Liver (tissue), 3 donors: ENCODE results near the gene CHPF2.

Source experiments
- EGR1 ChIP-seq, 2 donors: IDR thresholded peaks; 2 replicates each; pipeline ENCODE4 v1.6.1; 2016 to 2018; ENCODE audit warnings: antibody characterized with exemption in 2 of 2, low read depth in 2 of 2
- GABPA ChIP-seq, 2 donors: IDR thresholded peaks in 1 of 2; conservative IDR thresholded peaks in 1 of 2; 2 replicates each; pipeline ENCODE4 v1.6.1; 2016; ENCODE audit warnings: antibody characterized with exemption in 2 of 2, mild to moderate bottlenecking in 1 of 2, moderate library complexity in 1 of 2
- JUND ChIP-seq, 2 donors: IDR thresholded peaks; 2 replicates each; pipeline ENCODE4 v1.6.1; 2016; ENCODE audit warnings: antibody characterized with exemption in 2 of 2
- RAD21 ChIP-seq, 2 donors: IDR thresholded peaks; 2 replicates each; pipeline ENCODE4 v1.6.1; 2016; ENCODE audit warnings: antibody characterized with exemption in 2 of 2, mild to moderate bottlenecking in 2 of 2
- RXRA ChIP-seq, 2 donors: IDR thresholded peaks; 2 replicates each; pipeline ENCODE4 v1.6.1; 2017 to 2018; ENCODE audit warnings: antibody characterized with exemption in 2 of 2, mild to moderate bottlenecking in 1 of 2
- YY1 ChIP-seq: IDR thresholded peaks from 2 replicates; pipeline ENCODE4 v1.6.1; 2016; ENCODE audit warnings: antibody characterized with exemption, mild to moderate bottlenecking
- TF ChIP-seq, protein P1 (sequence below): fragments of 150-350 bp; IDR thresholded peaks from 2 replicates; pipeline ENCODE4 v1.5.1; 2017; ENCODE audit warnings: improper control_type of control experiment, low read depth, low read length; ENCODE audit not compliant: missing input control
- TF ChIP-seq, protein P2 (sequence below): IDR thresholded peaks from 2 replicates; pipeline ENCODE4 v1.6.1; 2016; ENCODE audit warnings: antibody characterized with exemption
- TF ChIP-seq, protein P3 (sequence below): IDR thresholded peaks from 2 replicates; pipeline ENCODE4 v1.6.1; 2016; ENCODE audit warnings: antibody characterized with exemption, mild to moderate bottlenecking
- donor health status: healthy.
- donor health status: healthy.

DNA sequence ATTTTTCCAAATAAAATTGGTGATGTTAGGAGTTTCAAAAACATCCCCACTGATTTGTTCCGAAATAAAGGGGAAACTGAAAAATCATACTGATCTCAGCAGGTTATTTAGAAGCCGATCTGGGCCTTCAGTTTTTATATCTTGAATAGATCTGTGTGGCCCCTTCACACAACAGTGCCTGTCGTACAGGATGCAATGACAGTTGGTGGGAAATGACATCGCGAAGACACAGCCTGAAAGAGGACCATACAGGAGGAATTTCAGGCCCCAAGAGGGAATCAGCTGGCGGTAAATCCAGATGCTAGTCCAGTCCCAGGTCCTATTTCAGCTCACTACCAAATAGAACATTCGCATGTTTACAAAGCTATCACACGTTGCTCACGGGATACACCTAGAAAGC, 25.0 kb upstream of the CHPF2 start:
- TF ChIP-seq, protein P1, sequence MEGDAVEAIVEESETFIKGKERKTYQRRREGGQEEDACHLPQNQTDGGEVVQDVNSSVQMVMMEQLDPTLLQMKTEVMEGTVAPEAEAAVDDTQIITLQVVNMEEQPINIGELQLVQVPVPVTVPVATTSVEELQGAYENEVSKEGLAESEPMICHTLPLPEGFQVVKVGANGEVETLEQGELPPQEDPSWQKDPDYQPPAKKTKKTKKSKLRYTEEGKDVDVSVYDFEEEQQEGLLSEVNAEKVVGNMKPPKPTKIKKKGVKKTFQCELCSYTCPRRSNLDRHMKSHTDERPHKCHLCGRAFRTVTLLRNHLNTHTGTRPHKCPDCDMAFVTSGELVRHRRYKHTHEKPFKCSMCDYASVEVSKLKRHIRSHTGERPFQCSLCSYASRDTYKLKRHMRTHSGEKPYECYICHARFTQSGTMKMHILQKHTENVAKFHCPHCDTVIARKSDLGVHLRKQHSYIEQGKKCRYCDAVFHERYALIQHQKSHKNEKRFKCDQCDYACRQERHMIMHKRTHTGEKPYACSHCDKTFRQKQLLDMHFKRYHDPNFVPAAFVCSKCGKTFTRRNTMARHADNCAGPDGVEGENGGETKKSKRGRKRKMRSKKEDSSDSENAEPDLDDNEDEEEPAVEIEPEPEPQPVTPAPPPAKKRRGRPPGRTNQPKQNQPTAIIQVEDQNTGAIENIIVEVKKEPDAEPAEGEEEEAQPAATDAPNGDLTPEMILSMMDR: no peak
- TF ChIP-seq GABPA (IDR thresholded peaks at IDR 0.05 in 1 of 2, conservative IDR thresholded peaks at IDR 0.05 in 1 of 2) (no peak), EGR1 (IDR thresholded peaks at IDR 0.05; ENCODE audit: low read depth in 2 of 2) (no peak), JUND (IDR thresholded peaks at IDR 0.05) (no peak), YY1 (no peak), RXRA (IDR thresholded peaks at IDR 0.05) (no peak), RAD21 (IDR thresholded peaks at IDR 0.05) (no peak)
- TF ChIP-seq, protein P2, sequence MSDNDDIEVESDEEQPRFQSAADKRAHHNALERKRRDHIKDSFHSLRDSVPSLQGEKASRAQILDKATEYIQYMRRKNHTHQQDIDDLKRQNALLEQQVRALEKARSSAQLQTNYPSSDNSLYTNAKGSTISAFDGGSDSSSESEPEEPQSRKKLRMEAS: no peak
- TF ChIP-seq, protein P3, sequence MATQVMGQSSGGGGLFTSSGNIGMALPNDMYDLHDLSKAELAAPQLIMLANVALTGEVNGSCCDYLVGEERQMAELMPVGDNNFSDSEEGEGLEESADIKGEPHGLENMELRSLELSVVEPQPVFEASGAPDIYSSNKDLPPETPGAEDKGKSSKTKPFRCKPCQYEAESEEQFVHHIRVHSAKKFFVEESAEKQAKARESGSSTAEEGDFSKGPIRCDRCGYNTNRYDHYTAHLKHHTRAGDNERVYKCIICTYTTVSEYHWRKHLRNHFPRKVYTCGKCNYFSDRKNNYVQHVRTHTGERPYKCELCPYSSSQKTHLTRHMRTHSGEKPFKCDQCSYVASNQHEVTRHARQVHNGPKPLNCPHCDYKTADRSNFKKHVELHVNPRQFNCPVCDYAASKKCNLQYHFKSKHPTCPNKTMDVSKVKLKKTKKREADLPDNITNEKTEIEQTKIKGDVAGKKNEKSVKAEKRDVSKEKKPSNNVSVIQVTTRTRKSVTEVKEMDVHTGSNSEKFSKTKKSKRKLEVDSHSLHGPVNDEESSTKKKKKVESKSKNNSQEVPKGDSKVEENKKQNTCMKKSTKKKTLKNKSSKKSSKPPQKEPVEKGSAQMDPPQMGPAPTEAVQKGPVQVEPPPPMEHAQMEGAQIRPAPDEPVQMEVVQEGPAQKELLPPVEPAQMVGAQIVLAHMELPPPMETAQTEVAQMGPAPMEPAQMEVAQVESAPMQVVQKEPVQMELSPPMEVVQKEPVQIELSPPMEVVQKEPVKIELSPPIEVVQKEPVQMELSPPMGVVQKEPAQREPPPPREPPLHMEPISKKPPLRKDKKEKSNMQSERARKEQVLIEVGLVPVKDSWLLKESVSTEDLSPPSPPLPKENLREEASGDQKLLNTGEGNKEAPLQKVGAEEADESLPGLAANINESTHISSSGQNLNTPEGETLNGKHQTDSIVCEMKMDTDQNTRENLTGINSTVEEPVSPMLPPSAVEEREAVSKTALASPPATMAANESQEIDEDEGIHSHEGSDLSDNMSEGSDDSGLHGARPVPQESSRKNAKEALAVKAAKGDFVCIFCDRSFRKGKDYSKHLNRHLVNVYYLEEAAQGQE: no peak
